Measurements from ENCODE around the gene RPL26. TPM values are rescaled to one million over a fixed set of nuclear protein-coding genes. Genes with fewer than 3 reads are reported as not detected.

RPL26 gene
- total and polyA plus RNA-seq, 2 donors (not counting 3 experiments of a cell fraction or from before 2014, with no cell fraction given): 1,805 to 2,229 TPM

GRCh38 chr17:8426094-8426720 lies 43.2 kb upstream of the RPL26 start:
- Histone ChIP-seq H4K20me1 (replicated peaks; ENCODE audit: control insufficient read depth, extremely low read depth, insufficient read depth, low read length) (no peaks in the 10 kb centered on the region), H2AFZ (ENCODE audit: low read depth, low read length) (no peak overlapping the region), H3K9me1 (replicated peaks; ENCODE audit: control insufficient read depth, extremely low read depth, insufficient read depth, low read length) (no peaks in the 10 kb centered on the region), H3K4me1 (ENCODE audit: control insufficient read depth, extremely low read depth, insufficient read depth, low read length) (no peaks in the 10 kb centered on the region), H3K9me3 (replicated peaks; ENCODE audit: control insufficient read depth, insufficient read depth, low read length) (no peaks in the 10 kb centered on the region), H3K36me3 (ENCODE audit: control insufficient read depth in 2 of 2, extremely low read depth in 1 of 2, insufficient read depth in 2 of 2, low read length in 2 of 2) (no peaks in the 10 kb centered on the region), H3K79me2 (ENCODE audit: control insufficient read depth, insufficient read depth, low read length) (no peaks in the 10 kb centered on the region), H3K27ac (ENCODE audit: insufficient read depth, low read depth, low read length) (no peak overlapping the region), H3K27me3 (ENCODE audit: control insufficient read depth in 2 of 2, insufficient read depth in 2 of 2, low read length in 2 of 2) (no peaks in the 10 kb centered on the region), H3K9ac (replicated peaks; ENCODE audit: extremely low read depth, insufficient read depth, low read length) (no peak overlapping the region), H3K4me2 (ENCODE audit: insufficient read depth, low read length) (no peak overlapping the region), H3K4me3 (replicated peaks in 1 of 3; ENCODE audit: insufficient read depth in 1 of 3, low read depth in 1 of 3, low read length in 3 of 3) (no peak overlapping the region)
- TF ChIP-seq POLR2A (IDR thresholded peaks at IDR 0.05; ENCODE audit: low read depth, low read length) (no peak), MYC (IDR thresholded peaks at IDR 0.05; ENCODE audit: low read depth, low read length) (no peak), EZH2 (IDR thresholded peaks at IDR 0.05; ENCODE audit: borderline replicate concordance, low read depth, low read length, severe bottlenecking) (no peak), GATA2 (IDR thresholded peaks at IDR 0.05; ENCODE audit: insufficient read depth, insufficient read length, low read depth, low read length) (no peak), POLR2AphosphoS5 (IDR thresholded peaks at IDR 0.05; ENCODE audit: insufficient read depth, low read depth, low read length) (no peak), FOS (IDR thresholded peaks at IDR 0.05; ENCODE audit: borderline replicate concordance, insufficient read depth, low read length) (no peak), JUN (IDR thresholded peaks at IDR 0.05; ENCODE audit: borderline replicate concordance, insufficient read depth, insufficient read length, low read depth) (no peak), MAX (IDR thresholded peaks at IDR 0.05; ENCODE audit: insufficient read depth, insufficient read length) (no peak), CTCF (IDR thresholded peaks at IDR 0.05; ENCODE audit: extremely low read depth in 1 of 2, insufficient read depth in 1 of 2, low read depth in 1 of 2, low read length in 2 of 2) (no peak)
- BruUV-seq (replicated peaks): no TSS peak
- CTCF ChIA-PET: interaction anchor here (1.2 to 1.9 kb wide), 3 partner anchors 16 to 360 kb away, joined by 3 to 6 read pairs (median 4); no protein-coding TSS in a partner anchor
- no peak for FAIRE-seq
- POLR2A ChIA-PET: no interaction called here
- dilution Hi-C loops (cut with MboI; ENCODE audit: extremely low pct_ligation_motif_present, low sequenced_read_pairs): no loop called here
- DNase-seq (ENCODE audit: low read depth, low spot score): no peak
- intact Hi-C loops (cut with micrococcal nuclease): no loop called here

Data from endothelial cell of umbilical vein (primary cell).